Stomach (tissue), 4 donors: ENCODE data around the gene SACS.

ENCODE experiments used
- POLR2A ChIP-seq, 4 donors: fragments of 450-650 bp; IDR thresholded peaks; one replicate each; pipeline ENCODE4 v1.6.1; 2016; ENCODE audit warnings: antibody characterized with exemption in 4 of 4, control low read depth in 2 of 4, mild to moderate bottlenecking in 1 of 4, moderate library complexity in 1 of 4
- POLR2AphosphoS5 ChIP-seq, 3 donors: sonication (generic); formaldehyde crosslinking; IDR thresholded peaks; one replicate each; pipeline ENCODE4 v1.6.1; 2016; ENCODE audit warnings: antibody characterized with exemption in 3 of 3
- TF ChIP-seq, protein P1 (sequence below), 7 experiments: fragments of 450-650 bp in 4 of 7; fragments of 200-600 bp in 3 of 7; sonication (generic) in 3 of 7; IDR thresholded peaks; one replicate each; pipeline ENCODE4 v1.5.1; 2016 to 2019; ENCODE audit warnings: antibody characterized with exemption in 7 of 7, control low read depth in 2 of 7, mild to moderate bottlenecking in 1 of 7

GRCh38 chr13:23480324-23480723, 46.8 kb upstream of the SACS start:
- TF ChIP-seq, protein P1, sequence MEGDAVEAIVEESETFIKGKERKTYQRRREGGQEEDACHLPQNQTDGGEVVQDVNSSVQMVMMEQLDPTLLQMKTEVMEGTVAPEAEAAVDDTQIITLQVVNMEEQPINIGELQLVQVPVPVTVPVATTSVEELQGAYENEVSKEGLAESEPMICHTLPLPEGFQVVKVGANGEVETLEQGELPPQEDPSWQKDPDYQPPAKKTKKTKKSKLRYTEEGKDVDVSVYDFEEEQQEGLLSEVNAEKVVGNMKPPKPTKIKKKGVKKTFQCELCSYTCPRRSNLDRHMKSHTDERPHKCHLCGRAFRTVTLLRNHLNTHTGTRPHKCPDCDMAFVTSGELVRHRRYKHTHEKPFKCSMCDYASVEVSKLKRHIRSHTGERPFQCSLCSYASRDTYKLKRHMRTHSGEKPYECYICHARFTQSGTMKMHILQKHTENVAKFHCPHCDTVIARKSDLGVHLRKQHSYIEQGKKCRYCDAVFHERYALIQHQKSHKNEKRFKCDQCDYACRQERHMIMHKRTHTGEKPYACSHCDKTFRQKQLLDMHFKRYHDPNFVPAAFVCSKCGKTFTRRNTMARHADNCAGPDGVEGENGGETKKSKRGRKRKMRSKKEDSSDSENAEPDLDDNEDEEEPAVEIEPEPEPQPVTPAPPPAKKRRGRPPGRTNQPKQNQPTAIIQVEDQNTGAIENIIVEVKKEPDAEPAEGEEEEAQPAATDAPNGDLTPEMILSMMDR (IDR thresholded peaks at IDR 0.05) = no peak
- TF ChIP-seq POLR2A (IDR thresholded peaks at IDR 0.05) = no peak
- no peak for TF ChIP-seq POLR2AphosphoS5 (IDR thresholded peaks at IDR 0.05)
